Lung (tissue), 5 donors: ENCODE data around the gene RERE. TPM values are rescaled to one million over a fixed set of nuclear protein-coding genes. Genes with fewer than 3 reads are reported as not detected.

ENCODE experiments used
- polyA plus RNA-seq, 2 donors: library from polyadenylated mRNA; stranded (reverse); fragments of 200-250 nt; gene quantifications; one replicate each; pipeline ENCODE4 v1.2.1, GENCODE V29; 2013
- small RNA-seq: library from RNA; depleted of rRNA; stranded (forward); fragments of <200 nt; gene quantifications from one replicate; pipeline ENCODE3, GENCODE V24; 2014; ENCODE audit warnings: low replicate concordance
- total RNA-seq, 2 donors: library from RNA; depleted of rRNA in 1 of 2; stranded (reverse); fragments of >200 nt in 1 of 2; gene quantifications; one replicate each; pipeline ENCODE4 v1.2.1, GENCODE V29; 2014 to 2021
- donor health status: Bipolar disorder and iron deficiency.
- donor health status: healthy.
- donor health status: DM: yes; HTN: yes; CAD: no.

Gene RERE
- total and polyA plus RNA-seq, 4 donors, result 21.7 to 207 (median 57.5) TPM

Small RNA genes within 50 kb of the gene (small RNA-seq; reads per million reads assigned to genes)
- gene MIR6728 (not detected), gene RF00019 (not detected), gene RF00599 (not detected)

Other genes with a start within 250 kb of the RERE start
- gene ENO1, start 61.0 kb upstream of the RERE start, total RNA-seq, result 1,000 to 10,000 TPM in 1 of 2 donors, 100 to 1,000 TPM in 1; 449 to 1,342 TPM
- 1,000 to 10,000 TPM in 1 of 2 donors, 100 to 1,000 TPM in 1; 577 to 1,784 TPM for gene ENO1, start 61.0 kb upstream of the RERE start, polyA plus RNA-seq
- not detected for gene CA6, start 128.2 kb upstream of the RERE start, total RNA-seq
- gene CA6, start 128.2 kb upstream of the RERE start, polyA plus RNA-seq, result under 1 TPM in 1 of 2 donors, not detected in 1; 0.03 TPM
- not detected for gene SLC2A7, start 208.8 kb upstream of the RERE start, total RNA-seq
- under 1 TPM in 1 of 2 donors, not detected in 1; 0.05 TPM for gene SLC2A7, start 208.8 kb upstream of the RERE start, polyA plus RNA-seq